ENCODE measurements around the gene ACTL6B. TPM values are rescaled to one million over a fixed set of nuclear protein-coding genes. Genes with fewer than 3 reads are reported as not detected.

Gene ACTL6B
- total RNA-seq, 2 experiments from 2014 or later = not detected

- no peaks in the 10 kb centered on the region for H3K27me3 Mint-ChIP-seq
- no peaks in the 10 kb centered on the region for H3K9me3 Mint-ChIP-seq
- H3K4me1 Mint-ChIP-seq (ENCODE audit: low read depth) = no peaks in the 10 kb centered on the region
- POLR2A ChIA-PET = interaction anchor here (0.9 kb wide), 1 partner anchor 9 kb away, joined by 3 read pairs; no protein-coding TSS in a partner anchor
- intact Hi-C loops (cut with micrococcal nuclease) = no loop called here
- H3K27ac Mint-ChIP-seq = no peak overlapping the region
- H3K36me3 Mint-ChIP-seq (ENCODE audit: low read depth) = no peaks in the 10 kb centered on the region
- no peak for TF ChIP-seq CTCF (IDR thresholded peaks at IDR 0.05)
- DNase-seq (no peak), ATAC-seq (no peak)
- no peak overlapping the region for H3K4me3 Mint-ChIP-seq
- CTCF ChIA-PET = interaction anchor here (1.1 kb wide), 1 partner anchor 54 kb away, joined by 3 read pairs; no protein-coding TSS in a partner anchor
These were observed 14.3 kb downstream of the ACTL6B start for GRCh38 chr7:100641860-100642533.

- Mint-ChIP-seq H3K36me3 (ENCODE audit: low read depth) (no peaks in the 10 kb centered on the region), H3K9me3 (no peaks in the 10 kb centered on the region), H3K27me3 (no peaks in the 10 kb centered on the region), H3K4me3 (no peak within 1 kb of the TSS), H3K27ac (no peak within 1 kb of the TSS), H3K4me1 (ENCODE audit: low read depth) (no peaks in the 10 kb centered on the region)
- ChIA-PET POLR2A (interaction anchor here (0.9 kb wide), 1 partner anchor 9 kb away, joined by 3 read pairs; no protein-coding TSS in a partner anchor), CTCF (no interaction called here)
- DNase-seq = no peak
- intact Hi-C loops (cut with micrococcal nuclease) = no loop called here
- no peak for ATAC-seq
- no peak for TF ChIP-seq CTCF (IDR thresholded peaks at IDR 0.05)
These were observed 14.8 kb downstream of the ACTL6B start, which contains the start of gene TFR2 for GRCh38 chr7:100641463-100641859. Gene TFR2 (minus strand): TSS chr7:100641552. CDS start chr7:100641509, 43 bp downstream.

GRCh38 chr7:100640517-100641440 is 15.5 kb downstream of the ACTL6B start:
- ATAC-seq (no peak), DNase-seq (no peak)
- Mint-ChIP-seq H3K27me3 (no peaks in the 10 kb centered on the region), H3K4me3 (no peak overlapping the region), H3K27ac (no peak overlapping the region), H3K4me1 (ENCODE audit: low read depth) (no peaks in the 10 kb centered on the region), H3K9me3 (no peaks in the 10 kb centered on the region), H3K36me3 (ENCODE audit: low read depth) (peaks cover 2% of the 10 kb centered on the region)
- intact Hi-C loops (cut with micrococcal nuclease) = no loop called here
- ChIA-PET CTCF (interaction anchor here (0.5 kb wide), 1 partner anchor 175 kb away, joined by 3 read pairs; no protein-coding TSS in a partner anchor), POLR2A (no interaction called here)
- TF ChIP-seq CTCF (IDR thresholded peaks at IDR 0.05) = no peak

GRCh38 chr7:100639995-100640516 is 16.2 kb downstream of the ACTL6B start:
- H3K4me3 Mint-ChIP-seq = no peak overlapping the region
- H3K36me3 Mint-ChIP-seq (ENCODE audit: low read depth) = peaks cover 3% of the 10 kb centered on the region
- H3K9me3 Mint-ChIP-seq = no peaks in the 10 kb centered on the region
- ATAC-seq (no peak), DNase-seq (no peak)
- CTCF ChIA-PET = interaction anchor here (0.5 to 1.9 kb wide), 2 partner anchors 10 to 176 kb away, joined by 3 to 6 read pairs; no protein-coding TSS in a partner anchor
- POLR2A ChIA-PET = interaction anchor here (0.6 to 0.7 kb wide), 3 partner anchors 12 to 57 kb away, joined by 3 read pairs; no protein-coding TSS in a partner anchor
- H3K27ac Mint-ChIP-seq = no peak overlapping the region
- no peak for TF ChIP-seq CTCF (IDR thresholded peaks at IDR 0.05)
- H3K4me1 Mint-ChIP-seq (ENCODE audit: low read depth) = no peaks in the 10 kb centered on the region
- H3K27me3 Mint-ChIP-seq = no peaks in the 10 kb centered on the region
- intact Hi-C loops (cut with micrococcal nuclease) = no loop called here

Measured in activated CD8-positive, alpha-beta T cell treated with anti-CD3 and anti-CD28 coated beads for 36 hours (primary cell).